Stimulated activated CD8-positive, alpha-beta memory T cell treated with anti-CD3 and anti-CD28 coated beads, Interleukin-15, amount 100 ng/mL, for 48 hours (primary cell): ENCODE measurements around the gene PTCH2.
"Not testable (repeated sequence)": the region's sequence is repeated elsewhere in the genome, so short reads cannot be mapped to it uniquely, and the experiment has no call there.

Source experiments
- DNase-seq, 2 donors: peaks; one replicate each; pipeline ENCODE4 v3.0.0-alpha.2; 2020; ENCODE audit warnings: low read depth in 2 of 2

PTCH2 gene

GRCh38 chr1:44801491-44802305 lies 41.4 kb downstream of the PTCH2 start:
- DNase-seq: no peak

- peak; percentile 94 to 97 for DNase-seq
Measured at GRCh38 chr1:44799770-44800584, 43.1 kb downstream of the PTCH2 start, which contains the start of gene PLK3. TSS of gene PLK3 (plus strand) at chr1:44800377. CDS start at chr1:44800464, 87 bp downstream.

GRCh38 chr1:44798481-44799365 lies 44.3 kb downstream of the PTCH2 start:
- no peak for DNase-seq

GRCh38 chr1:44797886-44798285 lies 45.2 kb downstream of the PTCH2 start:
- not testable (repeated sequence) for DNase-seq

- DNase-seq: no peak
Measured at GRCh38 chr1:44792736-44793502, 50.1 kb downstream of the PTCH2 start.

- DNase-seq: no peak
Measured at GRCh38 chr1:44790968-44791801, 51.9 kb downstream of the PTCH2 start.

- no peak for DNase-seq
Measured at GRCh38 chr1:44788120-44788860, 54.8 kb downstream of the PTCH2 start, which contains the start of gene BEST4. TSS of gene BEST4 (minus strand) at chr1:44788170. CDS start at chr1:44787705, 465 bp downstream.

GRCh38 chr1:44787506-44787905 lies 55.5 kb downstream of the PTCH2 start:
- DNase-seq: no peak

GRCh38 chr1:44786841-44787426 lies 56.1 kb downstream of the PTCH2 start:
- DNase-seq: no peak

- DNase-seq: peak in 1 of 2 donors; percentile 50
Measured at GRCh38 chr1:44786138-44786840, 56.8 kb downstream of the PTCH2 start.

- DNase-seq: no peak
Measured at GRCh38 chr1:44785501-44786137, 57.4 kb downstream of the PTCH2 start.

GRCh38 chr1:44785029-44785380 lies 58.0 kb downstream of the PTCH2 start:
- DNase-seq: no peak

GRCh38 chr1:44784094-44785028 lies 58.7 kb downstream of the PTCH2 start:
- DNase-seq: no peak

- DNase-seq: no peak
Measured at GRCh38 chr1:44783697-44784093, 59.4 kb downstream of the PTCH2 start.

- no peak for DNase-seq
Measured at GRCh38 chr1:44780583-44781121, 62.4 kb downstream of the PTCH2 start.
